Retinal pigment epithelial cell (primary cell): Measurements from ENCODE around the gene PRICKLE3.

Experiments
- DNase-seq: peaks from one replicate; pipeline ENCODE4 v3.0.0-alpha.2; 2010; ENCODE audit warnings: low read depth
- H3K4me3 ChIP-seq: 2 replicates; pipeline ENCODE4 v1.5.1; 2011; ENCODE audit warnings: mild to moderate bottlenecking, low read length, control low read depth, moderate library complexity
- TF ChIP-seq, protein P1 (sequence below): conservative IDR thresholded peaks from 2 replicates; pipeline ENCODE4 v1.5.1; 2011; ENCODE audit warnings: low read depth, low read length, control low read depth, inconsistent platforms

The PRICKLE3 gene

DNA sequence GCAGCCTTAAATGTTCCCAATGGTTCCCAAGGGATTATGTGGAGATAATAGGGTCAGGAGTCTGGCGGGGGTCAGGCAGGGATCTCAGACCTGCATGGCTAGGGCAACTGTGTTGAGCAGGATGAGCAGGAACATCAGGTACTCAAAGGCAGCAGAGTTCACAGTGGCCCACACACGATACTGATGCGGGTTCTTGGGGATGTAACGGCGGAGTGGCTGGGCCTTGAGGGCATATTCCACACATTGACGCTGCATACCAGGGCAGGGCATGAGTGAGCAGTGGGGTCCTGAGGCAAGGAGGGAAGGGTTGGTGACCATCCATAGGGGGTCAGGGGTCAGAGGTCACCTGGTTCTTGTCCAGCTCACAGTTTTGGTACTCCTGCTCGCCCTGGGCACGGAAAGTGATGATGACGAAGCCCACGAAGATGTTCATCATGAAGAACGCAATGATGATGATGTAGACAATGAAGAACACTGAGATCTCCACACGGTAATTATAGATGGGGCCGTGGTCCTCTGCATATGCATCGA is 28.9 kb upstream of the PRICKLE3 start:
- no peak overlapping the region for H3K4me3 ChIP-seq
- TF ChIP-seq, protein P1, sequence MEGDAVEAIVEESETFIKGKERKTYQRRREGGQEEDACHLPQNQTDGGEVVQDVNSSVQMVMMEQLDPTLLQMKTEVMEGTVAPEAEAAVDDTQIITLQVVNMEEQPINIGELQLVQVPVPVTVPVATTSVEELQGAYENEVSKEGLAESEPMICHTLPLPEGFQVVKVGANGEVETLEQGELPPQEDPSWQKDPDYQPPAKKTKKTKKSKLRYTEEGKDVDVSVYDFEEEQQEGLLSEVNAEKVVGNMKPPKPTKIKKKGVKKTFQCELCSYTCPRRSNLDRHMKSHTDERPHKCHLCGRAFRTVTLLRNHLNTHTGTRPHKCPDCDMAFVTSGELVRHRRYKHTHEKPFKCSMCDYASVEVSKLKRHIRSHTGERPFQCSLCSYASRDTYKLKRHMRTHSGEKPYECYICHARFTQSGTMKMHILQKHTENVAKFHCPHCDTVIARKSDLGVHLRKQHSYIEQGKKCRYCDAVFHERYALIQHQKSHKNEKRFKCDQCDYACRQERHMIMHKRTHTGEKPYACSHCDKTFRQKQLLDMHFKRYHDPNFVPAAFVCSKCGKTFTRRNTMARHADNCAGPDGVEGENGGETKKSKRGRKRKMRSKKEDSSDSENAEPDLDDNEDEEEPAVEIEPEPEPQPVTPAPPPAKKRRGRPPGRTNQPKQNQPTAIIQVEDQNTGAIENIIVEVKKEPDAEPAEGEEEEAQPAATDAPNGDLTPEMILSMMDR, result no peak
- DNase-seq, result no peak

GRCh38 chrX:49214416-49214815 is 28.2 kb upstream of the PRICKLE3 start:
- TF ChIP-seq, protein P1, result no peak
- no peak overlapping the region for H3K4me3 ChIP-seq
- no peak for DNase-seq

DNA sequence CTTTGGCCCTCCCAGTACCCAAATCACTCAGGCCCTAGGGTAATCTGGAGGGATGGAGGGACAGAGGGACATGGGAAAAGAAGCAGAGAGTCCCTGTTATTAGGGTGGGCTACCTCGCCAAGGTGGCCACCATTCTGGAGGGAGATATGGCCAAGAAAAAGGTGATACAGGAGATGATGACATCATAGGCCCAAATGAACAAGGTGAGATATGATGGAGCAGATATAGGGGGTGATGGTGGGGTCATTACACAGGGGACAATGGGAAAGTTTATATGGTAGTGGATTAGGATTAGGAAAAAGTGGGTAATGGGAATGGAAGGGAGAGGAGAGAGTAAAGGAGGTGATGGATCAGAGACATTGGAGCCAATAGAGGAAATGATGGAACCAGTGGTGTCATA is 26.7 kb upstream of the PRICKLE3 start:
- no peak for DNase-seq
- no peak overlapping the region for H3K4me3 ChIP-seq
- TF ChIP-seq, protein P1, result no peak

DNA sequence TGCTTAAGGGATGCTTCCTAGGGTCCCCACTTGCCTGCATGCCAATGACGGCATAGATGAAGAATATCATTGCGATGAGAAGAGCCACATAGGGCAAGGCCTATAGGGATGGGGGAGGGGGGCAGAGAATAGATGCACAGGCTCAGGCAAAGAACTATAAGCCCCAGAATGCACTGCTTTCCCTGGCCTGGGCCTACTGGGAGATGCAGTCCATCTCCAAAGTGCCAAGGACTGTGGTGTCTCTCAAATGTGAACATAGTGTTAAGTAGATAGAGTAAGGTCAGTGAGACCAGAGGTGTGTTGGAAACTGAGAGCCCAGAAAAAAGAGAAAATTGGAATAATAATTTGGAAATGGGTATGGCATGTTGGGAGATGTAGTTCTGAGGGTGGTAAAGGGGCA is 26.0 kb upstream of the PRICKLE3 start:
- no peak overlapping the region for H3K4me3 ChIP-seq
- no peak for DNase-seq
- TF ChIP-seq, protein P1, result no peak

DNA sequence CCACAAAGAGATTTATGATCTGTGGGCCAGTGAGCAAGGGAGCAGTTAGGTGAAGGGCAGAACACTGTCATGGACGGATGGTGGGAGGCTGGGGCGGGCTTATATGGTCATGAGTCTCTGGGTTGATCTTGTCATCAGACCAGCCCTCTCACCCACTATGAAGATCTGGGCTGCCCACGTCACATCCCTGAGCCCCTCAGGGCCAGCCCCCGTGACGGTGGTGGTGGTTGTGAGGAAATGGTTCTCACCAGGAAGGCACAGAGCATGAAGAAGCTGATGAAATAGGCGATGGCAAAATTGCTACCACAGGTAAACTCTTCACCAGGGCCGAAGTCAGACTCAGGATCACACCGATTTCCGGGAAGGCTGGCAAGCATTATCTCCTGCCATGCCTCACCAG is 24.9 kb upstream of the PRICKLE3 start:
- TF ChIP-seq, protein P1, result no peak
- no peak for DNase-seq
- no peak overlapping the region for H3K4me3 ChIP-seq

DNA sequence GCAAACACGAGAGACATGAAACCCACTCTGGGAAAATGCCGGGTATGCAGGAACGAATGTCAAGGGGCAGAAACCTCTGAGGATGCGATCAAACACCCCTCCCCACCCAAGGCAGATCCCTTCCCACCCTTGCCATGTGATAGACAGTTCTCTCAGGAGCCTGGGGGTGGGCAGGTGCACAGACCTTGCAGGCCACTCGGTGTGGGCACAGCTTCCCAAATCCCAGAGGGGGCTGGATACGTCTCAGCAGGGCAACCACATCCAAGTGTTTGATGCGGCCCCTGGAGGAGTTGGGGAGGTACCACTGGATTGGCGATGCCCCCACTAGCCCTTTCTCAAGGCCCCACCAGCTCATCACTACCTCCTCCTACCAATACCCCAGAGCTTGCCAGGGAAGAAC is 24.2 kb upstream of the PRICKLE3 start:
- no peak overlapping the region for H3K4me3 ChIP-seq
- TF ChIP-seq, protein P1, result no peak
- DNase-seq, result no peak

GRCh38 chrX:49209434-49210251 is 23.5 kb upstream of the PRICKLE3 start:
- TF ChIP-seq, protein P1, result no peak
- no peak overlapping the region for H3K4me3 ChIP-seq
- DNase-seq, result no peak
